GM10248 (cell line): ENCODE measurements around the gene SURF2.

Source experiments
- CTCF ChIA-PET: fragments of 300-600 bp; sonication (Branson Sonifier 250); formaldehyde crosslinking; extraction: SDS; loops from one replicate; lab custom pipeline; 2021; ENCODE audit warnings: antibody characterized with exemption; lab: Yijun Ruan, JAX
- POLR2A ChIA-PET: fragments of 350-650 bp; sonication (Branson Sonifier 250); formaldehyde crosslinking; extraction: SDS; loops from one replicate; lab custom pipeline; 2020; ENCODE audit warnings: antibody characterized with exemption; lab: Yijun Ruan, JAX
- DNase-seq: peaks from one replicate; pipeline ENCODE4 v3.0.0; 2012; ENCODE audit errors: extremely low spot score
- TF ChIP-seq, protein P1 (sequence below): IDR thresholded peaks from 2 replicates; pipeline ENCODE4 v1.5.1; 2012; ENCODE audit warnings: mild to moderate bottlenecking, low read depth; ENCODE audit errors: extremely low read depth, missing control alignments, control extremely low read depth

The SURF2 gene

DNA sequence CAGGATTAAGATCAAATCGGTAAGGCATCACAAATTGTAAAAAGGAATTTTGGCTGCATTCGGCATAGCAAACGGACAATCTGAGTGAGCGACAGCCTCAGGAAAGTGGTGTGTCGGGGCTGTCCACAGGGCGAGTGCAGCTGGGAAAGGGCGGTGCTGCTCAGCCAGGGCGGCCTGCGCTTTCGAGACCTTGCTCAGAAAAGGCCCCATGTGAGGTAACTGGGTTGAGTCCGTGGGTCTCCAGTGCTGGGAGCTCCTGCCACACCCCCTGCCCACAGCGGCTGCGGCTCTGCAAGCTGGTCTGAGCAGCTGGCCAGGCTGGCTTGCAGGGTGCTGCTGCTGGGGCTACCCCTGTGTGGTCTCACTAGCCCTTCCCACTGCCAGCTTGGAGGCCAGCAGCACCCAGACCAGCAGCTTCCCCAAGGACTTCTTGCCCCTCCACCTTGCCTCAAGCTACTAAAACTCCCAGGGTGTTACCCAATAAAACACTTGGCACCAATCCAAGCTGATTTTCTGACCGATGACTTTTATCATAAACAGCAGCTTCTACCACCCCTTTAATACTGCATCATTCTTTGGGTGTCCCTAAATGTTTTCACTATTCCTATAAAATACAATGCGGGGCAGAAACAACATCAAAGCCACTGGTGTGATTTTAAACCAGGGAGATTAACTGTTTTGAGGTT, 6.2 kb downstream of the SURF2 start:
- POLR2A ChIA-PET: interaction anchor here (1.2 to 3.4 kb wide), 2 partner anchors 10 to 13 kb away, joined by 3 to 18 read pairs; no protein-coding TSS in a partner anchor
- no peak for DNase-seq
- CTCF ChIA-PET: interaction anchor here (1.3 to 2.4 kb wide), 3 partner anchors 9 to 13 kb away, joined by 4 to 11 read pairs (median 5); no protein-coding TSS in a partner anchor
- TF ChIP-seq, protein P1, sequence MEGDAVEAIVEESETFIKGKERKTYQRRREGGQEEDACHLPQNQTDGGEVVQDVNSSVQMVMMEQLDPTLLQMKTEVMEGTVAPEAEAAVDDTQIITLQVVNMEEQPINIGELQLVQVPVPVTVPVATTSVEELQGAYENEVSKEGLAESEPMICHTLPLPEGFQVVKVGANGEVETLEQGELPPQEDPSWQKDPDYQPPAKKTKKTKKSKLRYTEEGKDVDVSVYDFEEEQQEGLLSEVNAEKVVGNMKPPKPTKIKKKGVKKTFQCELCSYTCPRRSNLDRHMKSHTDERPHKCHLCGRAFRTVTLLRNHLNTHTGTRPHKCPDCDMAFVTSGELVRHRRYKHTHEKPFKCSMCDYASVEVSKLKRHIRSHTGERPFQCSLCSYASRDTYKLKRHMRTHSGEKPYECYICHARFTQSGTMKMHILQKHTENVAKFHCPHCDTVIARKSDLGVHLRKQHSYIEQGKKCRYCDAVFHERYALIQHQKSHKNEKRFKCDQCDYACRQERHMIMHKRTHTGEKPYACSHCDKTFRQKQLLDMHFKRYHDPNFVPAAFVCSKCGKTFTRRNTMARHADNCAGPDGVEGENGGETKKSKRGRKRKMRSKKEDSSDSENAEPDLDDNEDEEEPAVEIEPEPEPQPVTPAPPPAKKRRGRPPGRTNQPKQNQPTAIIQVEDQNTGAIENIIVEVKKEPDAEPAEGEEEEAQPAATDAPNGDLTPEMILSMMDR: no peak

DNA sequence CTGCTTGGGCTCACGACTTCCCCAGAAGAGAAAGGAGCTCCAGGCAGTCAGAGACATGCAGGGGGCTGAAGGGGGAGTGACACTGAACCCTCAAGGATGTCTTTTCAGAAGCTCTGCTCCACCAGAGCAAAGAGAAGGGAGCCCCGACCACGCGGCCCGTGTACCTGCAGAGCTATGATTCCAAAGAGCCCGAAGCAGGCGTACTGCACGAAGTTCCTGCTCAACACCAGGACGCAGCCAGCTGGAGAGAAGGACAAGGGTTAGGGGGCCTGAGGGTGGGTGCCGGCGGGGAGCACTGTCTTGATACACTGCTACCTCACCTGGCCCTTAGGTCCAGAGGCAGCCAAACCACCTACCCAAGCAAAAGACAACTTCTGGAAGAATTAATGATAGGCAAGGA, 10.1 kb downstream of the SURF2 start:
- CTCF ChIA-PET: interaction anchor here (1.2 kb wide), 1 partner anchor 10 kb away, joined by 6 read pairs; the partner anchor contains the start of genes SURF1 and SURF2
- POLR2A ChIA-PET: interaction anchor here (1.2 to 2.6 kb wide), 2 partner anchors 10 to 19 kb away, joined by 5 to 9 read pairs; partner anchors contain the start of genes MED22, RPL7A, SURF1 and SURF2
- TF ChIP-seq, protein P1: no peak
- no peak for DNase-seq

DNA sequence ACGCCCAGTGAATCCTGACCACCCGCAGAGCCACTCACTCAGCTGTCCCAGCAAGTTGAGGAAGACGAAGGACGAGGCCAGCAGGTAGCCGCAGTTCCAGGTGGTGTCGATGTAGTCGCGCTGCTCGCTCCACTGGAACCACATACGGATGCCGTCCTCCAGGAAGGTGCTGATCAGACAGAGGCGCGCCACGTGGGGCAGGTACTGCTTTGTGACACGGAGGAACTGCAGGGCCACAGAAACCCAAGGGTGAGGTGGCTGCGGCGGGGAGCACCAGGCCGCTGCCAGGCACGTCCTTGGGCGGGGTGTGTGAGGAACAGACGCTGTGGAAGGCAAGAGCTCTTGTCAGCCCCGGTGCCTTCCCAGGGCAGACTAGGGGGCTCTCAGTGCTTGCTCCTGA, 10.9 kb downstream of the SURF2 start:
- TF ChIP-seq, protein P1: no peak
- ChIA-PET CTCF (interaction anchor here (1.0 to 1.8 kb wide), 2 partner anchors 8 to 112 kb away, joined by 3 to 4 read pairs; no protein-coding TSS in a partner anchor), POLR2A (interaction anchor here (1.2 to 2.6 kb wide), 2 partner anchors 11 to 19 kb away, joined by 5 to 9 read pairs; partner anchors contain the start of genes MED22, RPL7A, SURF1 and SURF2)
- DNase-seq: no peak

DNA sequence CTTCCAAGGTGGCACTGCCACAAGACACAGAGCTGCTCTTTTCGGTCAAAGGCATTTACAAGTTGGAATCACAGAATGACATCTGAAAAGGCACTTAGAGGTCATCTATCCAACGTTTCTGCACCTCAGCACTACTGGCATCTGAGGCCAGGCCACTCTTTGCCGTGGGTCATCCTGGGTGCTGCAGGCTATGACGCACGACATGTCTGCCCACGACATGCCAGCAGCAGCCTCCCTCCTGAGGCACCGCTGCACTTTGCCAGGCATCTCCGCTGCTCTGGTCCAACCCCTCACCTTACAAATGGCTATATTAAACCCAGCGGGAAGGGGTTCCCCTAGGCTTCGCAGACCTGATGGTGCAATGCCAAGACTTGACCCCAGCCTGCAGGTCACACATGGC, 11.4 kb downstream of the SURF2 start:
- DNase-seq: no peak
- ChIA-PET CTCF (interaction anchor here (1.0 to 1.8 kb wide), 2 partner anchors 8 to 112 kb away, joined by 3 to 4 read pairs; no protein-coding TSS in a partner anchor), POLR2A (interaction anchor here (2.6 kb wide), 1 partner anchor 11 kb away, joined by 9 read pairs; the partner anchor contains the start of genes SURF1 and SURF2)
- TF ChIP-seq, protein P1: no peak

DNA sequence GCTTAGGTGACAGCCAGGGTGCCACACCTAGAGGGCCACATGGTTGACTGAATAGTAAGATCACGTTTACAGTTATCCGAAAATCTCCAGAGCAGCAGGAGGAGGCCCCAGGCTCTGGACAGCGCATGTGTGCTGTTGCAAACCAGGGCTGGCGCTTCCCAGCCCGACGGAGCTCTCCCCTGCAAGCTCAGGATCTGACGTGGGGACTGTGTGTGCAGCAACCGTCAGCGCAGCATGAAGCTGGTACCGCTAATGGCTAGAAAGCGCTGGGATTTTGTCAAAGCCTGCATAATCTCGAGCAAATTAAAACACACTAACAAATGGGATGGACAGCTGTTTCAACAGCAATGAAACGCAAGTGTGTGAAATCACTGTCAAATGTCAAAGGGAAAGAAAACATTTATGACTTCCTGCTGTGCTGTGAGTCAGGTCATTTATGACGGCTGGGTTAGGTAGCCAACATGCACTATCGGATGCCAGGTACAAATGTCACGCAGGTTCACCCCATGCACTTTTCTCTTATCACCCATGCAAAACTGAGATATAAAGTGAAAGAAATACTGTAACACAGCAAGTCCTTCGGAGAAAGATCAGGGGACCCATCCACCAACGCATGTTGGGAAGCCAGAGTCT, 12.0 kb downstream of the SURF2 start:
- no peak for DNase-seq
- ChIA-PET POLR2A (no interaction called here), CTCF (interaction anchor here (1.0 to 1.8 kb wide), 2 partner anchors 9 to 111 kb away, joined by 3 to 4 read pairs; no protein-coding TSS in a partner anchor)

DNA sequence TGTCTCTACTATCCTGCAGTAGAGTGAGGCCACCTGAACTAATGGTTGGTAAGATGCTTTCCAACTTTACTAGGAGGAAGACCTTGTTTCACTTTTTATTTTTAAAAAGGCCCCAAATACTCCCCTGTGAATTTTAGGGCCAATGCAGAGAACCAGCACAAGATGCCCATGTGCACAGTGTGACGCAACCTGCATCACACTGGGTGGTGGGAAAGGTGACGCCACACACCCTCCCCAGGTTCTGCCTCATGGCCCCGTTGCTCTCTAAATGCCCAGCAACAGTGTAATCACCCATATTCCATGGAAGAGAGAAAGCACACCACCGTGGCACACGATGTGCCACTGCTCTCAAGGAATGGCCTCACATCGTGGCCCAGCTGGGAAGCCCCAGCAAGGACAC, 13.1 kb downstream of the SURF2 start:
- POLR2A ChIA-PET: no interaction called here
- CTCF ChIA-PET: no interaction called here
- no peak for DNase-seq
- TF ChIP-seq, protein P1: no peak

More for the DNA sequence above, 12.0 kb downstream of the SURF2 start:
- TF ChIP-seq, protein P1: no peak
